Muscle layer of colon (tissue), 2 donors: ENCODE results near the gene ZNF688.

Experiments used
- H3K27ac ChIP-seq: one replicate; pipeline ENCODE4 v1.7.0; 2013; ENCODE audit warnings: low read depth, mild to moderate bottlenecking, low read length, moderate library complexity
- H3K27me3 ChIP-seq, 2 donors: one replicate each; pipeline ENCODE4 v1.7.0; 2013; ENCODE audit warnings: low read length in 2 of 2, mild to moderate bottlenecking in 2 of 2; ENCODE audit not compliant: insufficient read depth in 2 of 2, control insufficient read depth in 1 of 2
- H3K36me3 ChIP-seq: one replicate; pipeline ENCODE4 v1.7.0; 2013; ENCODE audit warnings: mild to moderate bottlenecking, low read length; ENCODE audit not compliant: insufficient read depth
- H3K4me1 ChIP-seq: one replicate; pipeline ENCODE4 v1.7.0; 2013; ENCODE audit warnings: mild to moderate bottlenecking, low read length; ENCODE audit not compliant: insufficient read depth
- H3K4me3 ChIP-seq, 2 donors: one replicate each; pipeline ENCODE4 v1.7.0; 2013; ENCODE audit warnings: low read length in 2 of 2, low read depth in 1 of 2, mild to moderate bottlenecking in 1 of 2, moderate library complexity in 1 of 2
- H3K9ac ChIP-seq: one replicate; pipeline ENCODE4 v1.7.0; 2013; ENCODE audit warnings: low read length
- H3K9me3 ChIP-seq: one replicate; pipeline ENCODE4 v1.7.0; 2013; ENCODE audit warnings: mild to moderate bottlenecking, low read length
- donor health status: abdominal sarcoma.
- donor health status: Adenocarcinoma of cecum.

The ZNF688 gene

GRCh38 chr16:30565526-30565925 lies 6.0 kb downstream of the ZNF688 start:
- Histone ChIP-seq H3K9ac (no peak overlapping the region), H3K9me3 (no peaks in the 10 kb centered on the region), H3K27ac (no peak overlapping the region), H3K27me3 (no peaks in the 10 kb centered on the region), H3K4me3 (no peak overlapping the region), H3K4me1 (peaks cover 5% of the 10 kb centered on the region), H3K36me3 (no peaks in the 10 kb centered on the region)

- peaks cover 4% of the 10 kb centered on the region for H3K4me1 ChIP-seq
- no peak overlapping the region for H3K9ac ChIP-seq
- no peak overlapping the region for H3K27ac ChIP-seq
- H3K4me3 ChIP-seq, result no peak overlapping the region
- H3K9me3 ChIP-seq, result no peaks in the 10 kb centered on the region
- no peaks in the 10 kb centered on the region for H3K27me3 ChIP-seq
- no peaks in the 10 kb centered on the region for H3K36me3 ChIP-seq
These were observed 9.5 kb downstream of the ZNF688 start for GRCh38 chr16:30562021-30562420.

GRCh38 chr16:30561089-30561816 lies 10.3 kb downstream of the ZNF688 start:
- Histone ChIP-seq H3K9me3 (no peaks in the 10 kb centered on the region), H3K27ac (peak overlapping the region; percentile 12), H3K4me1 (peaks cover 6% of the 10 kb centered on the region), H3K4me3 (peak overlapping the region; percentile 49 to 68), H3K27me3 (no peaks in the 10 kb centered on the region), H3K9ac (peak overlapping the region; percentile 39), H3K36me3 (no peaks in the 10 kb centered on the region)

- Histone ChIP-seq H3K27me3 (no peaks in the 10 kb centered on the region), H3K9ac (no peak overlapping the region), H3K4me1 (peaks cover 6% of the 10 kb centered on the region), H3K9me3 (no peaks in the 10 kb centered on the region), H3K4me3 (no peak overlapping the region), H3K36me3 (peaks cover 4% of the 10 kb centered on the region), H3K27ac (no peak overlapping the region)
These were observed 11.8 kb downstream of the ZNF688 start for GRCh38 chr16:30559690-30560089.

- peaks cover 6% of the 10 kb centered on the region for H3K4me1 ChIP-seq
- peak overlapping the region in 1 of 2 donors; percentile 63 for H3K4me3 ChIP-seq
- H3K27me3 ChIP-seq, result no peaks in the 10 kb centered on the region
- no peaks in the 10 kb centered on the region for H3K9me3 ChIP-seq
- H3K36me3 ChIP-seq, result peaks cover 12% of the 10 kb centered on the region
- peak overlapping the region; percentile 95 for H3K27ac ChIP-seq
- H3K9ac ChIP-seq, result no peak overlapping the region
These were observed 12.6 kb downstream of the ZNF688 start for GRCh38 chr16:30558789-30559377.

GRCh38 chr16:30557957-30558788 lies 13.3 kb downstream of the ZNF688 start, which contains the start of gene ZNF764:
TSS of gene ZNF764 (minus strand) at chr16:30558374. CDS start at chr16:30558182, 192 bp downstream.
- Histone ChIP-seq H3K27ac (peak within 1 kb of the TSS; percentile 95), H3K27me3 (no peaks in the 10 kb centered on the region), H3K9ac (peak within 1 kb of the TSS; percentile 64), H3K4me3 (peak within 1 kb of the TSS; percentile 81 to 83), H3K9me3 (no peaks in the 10 kb centered on the region), H3K4me1 (peaks cover 6% of the 10 kb centered on the region), H3K36me3 (peaks cover 17% of the 10 kb centered on the region)

- Histone ChIP-seq H3K36me3 (peaks cover 17% of the 10 kb centered on the region), H3K4me1 (peaks cover 6% of the 10 kb centered on the region), H3K9ac (peak overlapping the region; percentile 64), H3K4me3 (peak overlapping the region; percentile 81 to 83), H3K27me3 (no peaks in the 10 kb centered on the region), H3K27ac (peak overlapping the region; percentile 95), H3K9me3 (no peaks in the 10 kb centered on the region)
These were observed 13.9 kb downstream of the ZNF688 start for GRCh38 chr16:30557707-30557956.

GRCh38 chr16:30556125-30556473 lies 15.4 kb downstream of the ZNF688 start:
- H3K9me3 ChIP-seq, result no peaks in the 10 kb centered on the region
- H3K27me3 ChIP-seq, result no peaks in the 10 kb centered on the region
- H3K4me3 ChIP-seq, result no peak overlapping the region
- H3K36me3 ChIP-seq, result peaks cover 17% of the 10 kb centered on the region
- H3K27ac ChIP-seq, result no peak overlapping the region
- no peak overlapping the region for H3K9ac ChIP-seq
- peaks cover 6% of the 10 kb centered on the region for H3K4me1 ChIP-seq

GRCh38 chr16:30555315-30556124 lies 16.0 kb downstream of the ZNF688 start:
- Histone ChIP-seq H3K27ac (no peak overlapping the region), H3K27me3 (no peaks in the 10 kb centered on the region), H3K4me1 (peaks cover 6% of the 10 kb centered on the region), H3K9me3 (no peaks in the 10 kb centered on the region), H3K36me3 (peaks cover 17% of the 10 kb centered on the region), H3K9ac (no peak overlapping the region), H3K4me3 (no peak overlapping the region)

- Histone ChIP-seq H3K36me3 (peaks cover 17% of the 10 kb centered on the region), H3K4me3 (no peak overlapping the region), H3K9ac (no peak overlapping the region), H3K27me3 (no peaks in the 10 kb centered on the region), H3K9me3 (no peaks in the 10 kb centered on the region), H3K4me1 (peaks cover 6% of the 10 kb centered on the region), H3K27ac (no peak overlapping the region)
These were observed 16.8 kb downstream of the ZNF688 start for GRCh38 chr16:30554557-30555314.
